Cardiac ventricle fibroblast (primary cell): ENCODE data around the gene DESI1. TPM values are rescaled to one million over a fixed set of nuclear protein-coding genes. Genes with fewer than 3 reads are reported as not detected.

ENCODE experiments used
- total RNA-seq: library from RNA; depleted of rRNA; stranded (reverse); fragments of >200 nt; gene quantifications from 2 replicates; pipeline ENCODE4 v1.2.3, GENCODE V29; 2015

Gene DESI1
- total RNA-seq: 19.2 and 50.6 TPM in 2 replicates

GRCh38 chr22:41620589-41621098 lies at the start of gene DESI1:
TSS of gene DESI1 (minus strand) at chr22:41621043. CDS start at chr22:41620839, 204 bp downstream.

GRCh38 chr22:41621099-41621910 lies 462 bp upstream of the DESI1 start, which contains the start of gene XRCC6:
TSS of gene XRCC6 (plus strand) at chr22:41621295. CDS start at chr22:41622005, 710 bp downstream.

GRCh38 chr22:41589391-41590241 lies 31.2 kb downstream of the DESI1 start, which contains the start of gene PMM1:
TSS of gene PMM1 (minus strand) at chr22:41589840. CDS start at chr22:41589805, 35 bp downstream.

Other genes starting within 250 kb of the DESI1 start
- gene TEF, start 239.1 kb downstream of the DESI1 start, total RNA-seq: 9.9 and 10.3 TPM in 2 replicates
- gene TOB2, start 174.2 kb downstream of the DESI1 start, total RNA-seq: 38.7 and 42.7 TPM in 2 replicates
- 28.1 and 30.6 TPM in 2 replicates for gene PHF5A, start 152.4 kb downstream of the DESI1 start, total RNA-seq
- gene ACO2, start 151.9 kb downstream of the DESI1 start, total RNA-seq: 51.5 and 60.7 TPM in 2 replicates
- gene POLR3H, start 76.6 kb downstream of the DESI1 start, total RNA-seq: 22.2 and 25.2 TPM in 2 replicates
- gene CSDC2, start 60.0 kb downstream of the DESI1 start, total RNA-seq: 3.6 and 4.9 TPM in 2 replicates
- gene PMM1, start 31.2 kb downstream of the DESI1 start, total RNA-seq: 76.2 and 78.2 TPM in 2 replicates
- gene XRCC6, start 252 bp upstream of the DESI1 start, total RNA-seq: 179 and 183 TPM in 2 replicates
- 110 and 118 TPM in 2 replicates for gene SNU13, start 67.8 kb upstream of the DESI1 start, total RNA-seq
- gene MEI1, start 78.5 kb upstream of the DESI1 start, total RNA-seq: not detected in 2 replicates
- 1.2 and 3.8 TPM in 2 replicates for gene CCDC134, start 179.6 kb upstream of the DESI1 start, total RNA-seq
- gene SREBF2, start 212.1 kb upstream of the DESI1 start, total RNA-seq: 47.9 and 49.5 TPM in 2 replicates